GM21786 (cell line): ENCODE results near the gene KCNQ1.

Experiments
- ATAC-seq: cut with Tn5 transposase; IDR thresholded peaks from one replicate; pipeline ENCODE4 v1.9.1; 2021; ENCODE audit not compliant: unreplicated experiment

The KCNQ1 gene

DNA sequence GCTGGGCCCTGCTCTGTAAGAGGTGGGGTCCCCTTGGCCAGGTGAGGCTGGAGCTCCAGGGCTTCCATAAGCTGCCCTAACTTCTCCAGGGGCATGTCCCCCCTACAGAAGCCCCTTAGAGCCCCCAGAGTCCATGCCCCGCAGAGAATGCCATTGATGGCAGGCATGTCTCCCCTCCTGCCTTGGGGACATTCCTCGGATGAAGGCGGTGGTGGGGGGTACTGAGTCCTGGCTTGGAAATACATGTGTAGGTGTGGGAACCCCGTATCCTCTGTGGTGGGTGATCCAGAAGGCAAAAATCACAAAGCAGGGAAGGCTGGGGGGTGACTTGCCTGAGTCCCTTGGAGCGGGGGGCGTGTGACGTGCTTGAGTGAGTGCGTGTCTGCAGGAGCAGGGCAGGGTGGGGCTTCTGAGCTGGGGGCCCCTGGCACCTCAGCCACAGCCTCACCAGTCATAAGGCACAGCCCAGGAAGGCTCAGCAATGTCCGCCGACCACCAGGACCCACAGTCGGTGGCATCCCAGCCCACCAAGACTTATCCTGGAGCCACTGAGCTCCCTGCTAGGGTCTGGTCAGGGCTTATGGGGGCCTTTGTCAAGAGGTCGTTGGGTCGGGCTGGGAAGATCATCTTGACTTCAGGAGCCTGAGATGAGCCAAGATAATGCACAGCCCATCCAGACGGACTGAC, 324.7 kb downstream of the KCNQ1 start:
- no peak for ATAC-seq

DNA sequence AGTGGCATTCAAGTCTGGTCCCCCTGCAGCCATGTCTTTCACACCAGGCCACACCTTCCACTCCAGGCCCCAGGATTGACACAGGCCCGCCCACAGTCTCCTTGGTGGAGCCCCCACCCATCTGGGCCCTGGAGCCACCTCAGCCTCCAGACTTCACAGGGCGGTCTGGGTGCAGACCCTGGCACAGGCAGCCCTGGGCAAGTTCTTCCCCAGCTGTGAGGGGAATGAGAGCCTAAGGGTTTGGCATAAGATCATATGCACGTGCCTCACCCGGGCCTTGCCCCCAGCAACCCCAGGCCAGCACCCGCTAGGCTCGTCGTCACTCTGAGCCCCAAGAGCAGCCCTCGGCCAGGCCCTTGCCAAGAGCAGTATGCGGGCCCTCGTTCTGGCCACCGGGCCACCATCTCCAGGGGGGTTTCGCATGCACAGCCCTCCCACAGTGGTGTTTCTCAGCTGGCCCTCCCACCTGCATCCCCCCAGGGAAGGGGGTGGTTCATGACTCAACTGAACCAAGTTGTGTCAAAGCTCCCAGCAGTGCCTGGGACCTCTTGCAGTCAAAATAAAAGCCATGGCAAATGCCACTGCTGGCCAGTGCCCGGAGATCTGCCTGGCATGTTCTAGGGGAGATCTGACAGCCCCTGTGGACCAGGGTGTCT, 325.4 kb downstream of the KCNQ1 start:
- ATAC-seq, result no peak

- no peak for ATAC-seq
These were observed 326.0 kb downstream of the KCNQ1 start for GRCh38 chr11:2770761-2771301.

DNA sequence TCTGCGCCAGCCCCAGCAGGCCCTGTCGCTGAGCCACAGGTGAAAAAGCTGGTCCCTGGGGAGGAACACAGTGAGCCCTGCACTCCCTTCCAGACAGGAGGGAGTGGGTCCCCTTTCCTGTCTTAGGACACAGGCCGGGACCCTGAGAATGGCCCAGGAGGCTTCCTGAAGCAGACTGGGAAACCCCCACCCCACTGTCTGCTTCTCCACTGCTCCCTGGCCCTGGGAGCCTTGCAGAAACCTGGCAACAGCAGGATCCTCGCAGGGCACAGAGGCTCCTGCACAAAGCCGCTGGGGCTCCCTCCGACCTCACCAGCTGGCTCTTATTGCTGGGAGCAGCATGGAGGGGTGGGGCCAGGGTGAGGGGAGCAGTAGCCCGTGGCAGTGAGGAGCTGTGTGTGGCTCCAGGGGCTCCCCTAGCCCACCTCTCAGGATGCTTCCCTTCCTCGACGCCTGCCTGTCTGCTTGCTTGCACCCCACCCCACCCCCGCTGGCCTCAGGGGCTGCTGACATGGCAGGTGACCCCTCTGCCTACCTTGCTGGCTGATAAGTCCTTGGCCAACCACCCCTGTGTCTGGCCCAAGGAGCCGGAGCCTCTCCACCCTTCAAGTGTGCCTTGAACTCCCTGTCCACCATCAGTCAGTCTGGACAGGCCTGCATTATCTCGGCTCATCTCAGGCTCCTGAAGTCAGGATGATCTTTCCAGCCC, 327.1 kb downstream of the KCNQ1 start:
- ATAC-seq, result no peak

DNA sequence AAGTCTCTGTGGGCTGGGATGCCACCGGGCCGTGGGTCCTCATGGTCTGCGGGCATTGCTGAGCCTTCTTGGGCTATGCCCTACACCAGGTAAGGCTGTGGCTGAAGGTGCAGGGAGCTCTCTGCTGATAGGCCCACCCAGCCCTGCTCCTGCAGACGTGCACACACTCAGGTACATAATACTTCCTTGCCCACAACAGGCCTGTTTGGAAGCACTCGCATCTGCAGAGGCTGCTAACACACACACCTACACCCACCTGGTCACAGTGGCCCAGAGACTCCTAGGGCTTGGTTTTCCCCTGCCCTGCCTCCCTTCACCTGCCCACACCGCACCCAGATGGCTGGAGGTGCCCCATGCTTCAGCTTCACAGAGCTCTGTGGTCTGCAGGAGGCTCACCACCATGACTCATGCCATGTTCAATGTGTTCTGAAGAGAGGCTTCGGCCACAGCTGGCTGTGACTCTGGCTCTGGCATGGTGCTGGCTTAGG, 327.8 kb downstream of the KCNQ1 start:
- ATAC-seq, result peak; percentile 54

- no peak for ATAC-seq
These were observed 329.6 kb downstream of the KCNQ1 start for GRCh38 chr11:2774173-2775082.

GRCh38 chr11:2775083-2775625, 330.3 kb downstream of the KCNQ1 start:
- peak; percentile 34 for ATAC-seq

GRCh38 chr11:2775626-2776350, 331.0 kb downstream of the KCNQ1 start:
- ATAC-seq, result no peak

GRCh38 chr11:2776351-2777061, 331.7 kb downstream of the KCNQ1 start:
- ATAC-seq, result no peak

- ATAC-seq, result no peak
These were observed 332.6 kb downstream of the KCNQ1 start for GRCh38 chr11:2777386-2777785.

DNA sequence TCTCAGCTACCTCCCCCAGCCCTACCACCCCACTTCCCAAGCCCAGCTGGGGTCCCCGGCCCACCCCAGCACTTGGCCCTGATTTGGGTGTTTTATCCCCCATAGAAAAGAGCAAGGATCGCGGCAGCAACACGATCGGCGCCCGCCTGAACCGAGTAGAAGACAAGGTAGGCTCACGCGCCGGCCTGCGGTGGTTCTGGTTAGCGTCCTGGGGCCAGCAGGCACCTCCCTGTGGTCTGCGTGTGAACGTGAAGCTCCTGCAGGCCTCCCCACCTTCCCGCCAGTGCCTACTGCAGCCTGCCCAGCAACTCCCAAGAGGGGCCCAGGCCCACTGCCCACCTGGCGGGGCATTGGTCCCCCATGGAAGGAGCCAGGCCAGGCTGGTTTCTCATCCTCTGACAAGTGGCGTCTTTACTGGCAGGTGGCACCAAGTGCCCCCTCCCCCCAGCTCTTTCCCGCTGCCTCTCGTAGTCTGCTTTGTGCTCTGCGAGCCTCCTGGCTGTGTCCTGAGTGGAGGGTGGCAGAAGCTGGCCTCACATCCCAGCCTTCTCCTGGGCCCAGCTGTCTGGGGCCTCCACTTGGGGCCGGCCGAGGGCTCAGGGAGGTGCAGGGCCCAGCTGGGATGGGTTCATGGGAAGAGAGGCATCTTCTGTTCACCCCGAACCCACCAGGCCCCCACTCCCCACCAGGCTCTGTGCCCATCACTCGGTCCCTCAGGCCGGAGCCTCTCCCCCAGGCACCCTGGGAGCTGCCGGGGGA, 333.2 kb downstream of the KCNQ1 start:
- ATAC-seq, result no peak

DNA sequence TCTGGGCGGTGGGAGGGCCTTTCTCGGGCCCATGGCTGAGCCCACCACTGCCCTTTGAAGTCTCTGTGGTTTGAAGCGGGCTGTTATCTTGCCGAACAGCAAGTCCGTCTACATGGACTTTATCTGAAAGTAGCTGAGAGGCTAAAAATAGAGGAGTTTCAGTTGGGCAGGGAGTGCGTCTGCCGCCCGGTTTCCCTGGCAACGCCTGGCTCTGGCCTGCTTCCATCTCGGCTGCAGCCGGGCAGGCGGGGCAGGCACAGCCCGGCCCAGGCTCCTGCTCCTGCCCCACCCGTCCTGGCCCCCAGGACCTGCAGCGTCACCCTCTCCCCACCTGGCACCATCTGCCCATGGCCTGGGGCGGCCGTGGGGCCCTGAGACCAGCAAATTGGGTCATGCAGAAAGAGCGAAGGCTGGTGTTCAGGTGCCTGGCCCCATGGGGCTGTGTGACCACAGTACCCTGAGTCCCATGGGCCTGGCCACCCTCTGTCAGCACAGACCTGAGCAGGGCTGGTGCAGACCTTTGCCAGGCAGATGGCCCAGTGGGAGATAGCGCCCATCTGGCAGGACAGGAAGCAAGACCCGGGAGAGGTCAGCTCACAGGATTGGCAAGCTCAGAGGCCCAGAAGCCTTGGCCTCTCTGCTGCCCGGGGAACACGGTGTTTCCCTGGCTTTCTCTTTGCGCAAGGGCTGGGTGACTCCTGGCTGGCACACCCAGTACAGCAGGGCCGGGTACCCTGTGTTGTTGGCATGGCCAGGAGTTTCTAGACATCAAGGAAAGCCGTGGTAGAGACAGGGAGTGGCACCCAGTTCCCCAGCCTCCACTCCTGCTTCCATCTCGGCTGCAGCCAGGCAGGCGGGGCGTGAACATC, 334.1 kb downstream of the KCNQ1 start:
- ATAC-seq, result peak; percentile 61

- ATAC-seq, result no peak
These were observed 334.7 kb downstream of the KCNQ1 start for GRCh38 chr11:2779499-2779980.

DNA sequence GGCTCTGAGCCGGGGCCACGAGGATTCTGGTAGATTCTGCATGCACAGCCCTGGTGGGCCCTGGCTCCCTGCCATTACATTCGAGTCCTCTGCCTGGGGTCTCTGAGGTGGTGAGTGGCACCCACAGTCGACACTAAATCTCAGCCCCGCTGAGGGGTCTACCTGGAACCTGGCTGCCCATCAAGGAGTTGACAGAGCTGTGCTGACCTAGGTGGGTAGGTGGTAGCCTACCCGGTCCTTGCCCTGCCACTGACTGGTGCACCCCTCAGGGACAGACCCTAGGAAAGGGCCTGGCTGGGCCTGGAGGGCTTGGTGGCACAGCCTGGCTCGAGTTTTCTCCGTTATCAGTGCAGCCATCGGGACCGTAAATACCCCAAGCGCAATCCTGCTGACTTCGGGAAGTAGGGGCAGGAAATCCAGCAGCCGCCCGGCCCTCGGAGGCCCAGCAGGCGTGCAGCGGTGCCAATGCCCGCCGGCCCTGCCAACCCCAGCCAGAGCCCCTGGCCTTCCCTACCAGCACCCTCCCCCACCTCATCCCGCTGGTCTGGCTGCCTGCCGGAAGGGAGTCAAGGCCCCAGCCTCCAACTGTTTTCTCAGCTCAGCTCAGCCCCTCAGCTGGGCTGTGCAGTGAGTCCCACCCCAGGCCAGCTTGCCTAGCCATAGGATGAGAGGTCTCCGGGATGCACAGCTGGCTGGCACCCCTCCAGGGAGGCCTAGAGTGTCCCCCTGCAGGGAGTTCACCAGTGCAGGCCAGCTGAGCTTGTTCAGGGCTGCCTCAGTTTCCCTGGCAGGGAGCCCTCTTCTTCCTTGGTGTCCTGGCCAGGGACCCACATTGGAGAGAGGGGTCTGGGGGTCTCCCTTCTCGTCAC, 335.4 kb downstream of the KCNQ1 start:
- ATAC-seq, result no peak

DNA sequence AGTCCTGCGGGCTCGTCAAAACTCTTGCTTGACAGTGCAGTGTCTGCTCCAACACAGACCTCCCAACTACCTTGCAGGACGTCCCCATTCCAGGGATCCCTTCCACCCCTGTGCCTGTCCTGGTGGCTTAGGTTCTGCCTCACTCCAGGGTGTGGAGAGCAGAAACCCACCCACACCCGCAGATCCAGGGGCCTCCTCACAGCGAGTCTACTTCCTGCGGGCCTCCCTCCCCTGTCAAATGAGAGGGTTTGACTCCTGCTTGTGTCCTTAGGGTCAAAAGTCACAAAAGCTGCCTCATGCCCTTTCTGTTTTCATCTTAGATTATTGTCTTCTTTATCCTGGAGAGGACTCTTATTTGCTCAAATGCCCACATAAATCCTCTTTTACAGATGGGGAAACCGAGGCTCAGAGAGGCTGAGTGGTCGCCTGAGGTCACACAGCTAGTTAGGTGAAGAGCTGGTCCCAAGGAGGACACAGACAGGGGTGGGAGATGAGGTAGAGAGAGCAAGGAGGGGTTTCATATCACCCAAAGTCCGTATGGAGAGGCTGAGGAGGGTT, 336.1 kb downstream of the KCNQ1 start:
- no peak for ATAC-seq
